Activated CD8-positive, alpha-beta T cell treated with anti-CD3 and anti-CD28 coated beads, Interleukin-2, amount 10 ng/mL, durations not matched to agents 7 days and 5 days (primary cell): ENCODE measurements around the gene SWT1. TPM values are rescaled to one million over a fixed set of nuclear protein-coding genes. Genes with fewer than 3 reads are reported as not detected.
"Not testable (repeated sequence)": the region's sequence is repeated elsewhere in the genome, so short reads cannot be mapped to it uniquely, and the experiment has no call there.

Source experiments
- ATAC-seq: fragments of 150-1000 bp; cut with Tn5 transposase; one replicate; pipeline ENCODE4 v1.10.0; 2021; ENCODE audit warnings: moderate library complexity
- CTCF ChIA-PET: fragments of 350-600 bp; sonication (Branson Sonifier 250); formaldehyde crosslinking; loops from one replicate; lab custom pipeline; 2021; ENCODE audit warnings: antibody characterized with exemption; lab: Charles Lee
- POLR2A ChIA-PET: fragments of 350-600 bp; sonication (Branson Sonifier 250); formaldehyde crosslinking; loops from one replicate; lab custom pipeline; 2021; ENCODE audit warnings: antibody characterized with exemption; lab: Charles Lee
- DNase-seq: peaks from one replicate; pipeline ENCODE4 v3.0.0-alpha.2; 2020
- H3K27ac Mint-ChIP-seq: one replicate; pipeline ENCODE4 v1.8.0; 2021; ENCODE audit warnings: mild to moderate bottlenecking, mixed read lengths
- H3K27me3 Mint-ChIP-seq: one replicate; pipeline ENCODE4 v1.8.0; 2021; ENCODE audit warnings: low read depth, mixed read lengths
- H3K36me3 Mint-ChIP-seq: one replicate; pipeline ENCODE4 v1.8.0; 2021; ENCODE audit warnings: low read depth, mixed read lengths
- H3K4me1 Mint-ChIP-seq: one replicate; pipeline ENCODE4 v1.8.0; 2021; ENCODE audit warnings: low read depth, mixed read lengths
- H3K4me3 Mint-ChIP-seq: one replicate; pipeline ENCODE4 v1.8.0; 2021; ENCODE audit warnings: mild to moderate bottlenecking, mixed read lengths
- H3K9me3 Mint-ChIP-seq: one replicate; pipeline ENCODE4 v1.8.0; 2022; ENCODE audit warnings: mixed read lengths; ENCODE audit not compliant: insufficient read depth
- total RNA-seq, 2 experiments: library from RNA; stranded (reverse); gene quantifications; one replicate each; pipeline ENCODE4 v1.2.3, GENCODE V29; 2021

The SWT1 gene
- total RNA-seq, 2 experiments from 2014 or later = 2.1 to 2.2 TPM

GRCh38 chr1:185251928-185252327 lies 95.0 kb downstream of the SWT1 start:
- H3K27me3 Mint-ChIP-seq = not testable (repeated sequence)

GRCh38 chr1:185252404-185252803 lies 95.4 kb downstream of the SWT1 start:
- CTCF ChIA-PET, H3K27me3 Mint-ChIP-seq, H3K9me3 Mint-ChIP-seq, H3K27ac Mint-ChIP-seq, H3K4me1 Mint-ChIP-seq, H3K36me3 Mint-ChIP-seq, ATAC-seq, H3K4me3 Mint-ChIP-seq, POLR2A ChIA-PET, DNase-seq: not testable (repeated sequence)

More at GRCh38 chr1:185251928-185252327, 95.0 kb downstream of the SWT1 start:
- H3K9me3 Mint-ChIP-seq, POLR2A ChIA-PET, DNase-seq, H3K36me3 Mint-ChIP-seq, CTCF ChIA-PET, H3K4me1 Mint-ChIP-seq, H3K27ac Mint-ChIP-seq, ATAC-seq, H3K4me3 Mint-ChIP-seq: not testable (repeated sequence)

DNA sequence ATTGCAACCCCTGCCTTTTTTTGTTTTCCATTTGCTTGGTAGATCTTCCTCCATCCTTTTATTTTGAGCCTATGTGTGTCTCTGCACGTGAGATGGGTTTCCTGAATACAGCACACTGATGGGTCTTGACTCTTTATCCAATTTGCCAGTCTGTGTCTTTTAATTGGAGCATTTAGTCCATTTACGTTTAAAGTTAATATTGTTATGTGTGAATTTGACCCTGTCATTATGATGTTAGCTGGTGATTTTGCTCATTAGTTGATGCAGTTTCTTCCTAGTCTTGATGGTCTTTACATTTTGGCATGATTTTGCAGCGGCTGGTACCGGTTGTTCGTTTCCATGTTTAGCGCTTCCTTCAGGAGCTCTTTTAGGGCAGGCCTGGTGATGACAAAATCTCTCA lies 98.6 kb downstream of the SWT1 start:
- H3K4me1 Mint-ChIP-seq, H3K27me3 Mint-ChIP-seq, CTCF ChIA-PET, DNase-seq, H3K36me3 Mint-ChIP-seq, H3K9me3 Mint-ChIP-seq, H3K4me3 Mint-ChIP-seq, POLR2A ChIA-PET, ATAC-seq, H3K27ac Mint-ChIP-seq: not testable (repeated sequence)

GRCh38 chr1:185257116-185257949 lies 100.4 kb downstream of the SWT1 start:
- POLR2A ChIA-PET, H3K27ac Mint-ChIP-seq: not testable (repeated sequence)

DNA sequence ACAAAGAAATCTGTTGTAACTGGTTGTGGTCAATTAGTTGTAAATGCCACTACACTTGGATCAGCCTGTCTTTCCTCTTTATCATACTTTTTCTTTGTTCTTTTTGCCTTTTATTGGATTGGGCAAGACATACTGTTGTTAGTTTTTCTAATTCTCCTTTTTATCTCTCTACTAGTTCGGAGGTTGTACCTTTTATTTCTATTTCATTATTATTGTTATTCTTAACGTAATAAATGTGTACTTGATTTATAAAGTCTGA lies 100.9 kb downstream of the SWT1 start:
- Mint-ChIP-seq H3K27me3 (no peaks in the 10 kb centered on the region), H3K27ac (no peak overlapping the region), H3K4me1 (peaks cover 3% of the 10 kb centered on the region), H3K9me3 (no peaks in the 10 kb centered on the region), H3K36me3 (peaks cover 1% of the 10 kb centered on the region), H3K4me3 (no peak overlapping the region)
- ChIA-PET POLR2A (no interaction called here), CTCF (no interaction called here)
- DNase-seq (no peak), ATAC-seq (no peak)

More at GRCh38 chr1:185257116-185257949, 100.4 kb downstream of the SWT1 start:
- CTCF ChIA-PET, ATAC-seq, H3K4me1 Mint-ChIP-seq, H3K9me3 Mint-ChIP-seq, DNase-seq, H3K27me3 Mint-ChIP-seq, H3K36me3 Mint-ChIP-seq: not testable (repeated sequence)
- peak overlapping the region; percentile 42 for H3K4me3 Mint-ChIP-seq

GRCh38 chr1:185258676-185259075 lies 101.7 kb downstream of the SWT1 start:
- H3K36me3 Mint-ChIP-seq = peaks cover 1% of the 10 kb centered on the region
- ChIA-PET POLR2A (no interaction called here), CTCF (no interaction called here)
- H3K27me3 Mint-ChIP-seq = no peaks in the 10 kb centered on the region
- H3K9me3 Mint-ChIP-seq = no peaks in the 10 kb centered on the region
- H3K4me1 Mint-ChIP-seq = peaks cover 3% of the 10 kb centered on the region
- DNase-seq = no peak
- no peak for ATAC-seq
- no peak overlapping the region for H3K4me3 Mint-ChIP-seq
- no peak overlapping the region for H3K27ac Mint-ChIP-seq

DNA sequence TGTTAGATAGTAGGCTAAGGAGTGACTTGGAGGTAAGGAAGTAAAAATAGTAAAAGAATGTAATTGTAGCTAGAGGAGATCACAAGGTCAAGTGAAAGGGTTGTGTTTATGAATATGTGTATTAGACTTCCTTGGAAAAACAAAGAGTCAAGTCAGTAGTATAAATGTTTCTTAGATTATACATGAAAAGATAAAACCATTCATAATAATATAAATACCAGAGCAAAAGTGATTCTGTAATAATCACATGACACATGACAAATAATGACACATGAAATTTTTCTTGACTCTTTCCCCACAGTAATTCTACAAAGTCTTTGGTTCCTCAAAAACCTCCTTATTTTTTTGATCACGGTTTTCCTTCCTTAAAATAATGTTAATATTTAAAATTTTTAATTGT lies 103.6 kb downstream of the SWT1 start:
- peaks cover 3% of the 10 kb centered on the region for H3K4me1 Mint-ChIP-seq
- no peak overlapping the region for H3K27ac Mint-ChIP-seq
- no peaks in the 10 kb centered on the region for H3K9me3 Mint-ChIP-seq
- H3K4me3 Mint-ChIP-seq = no peak overlapping the region
- H3K27me3 Mint-ChIP-seq = no peaks in the 10 kb centered on the region
- CTCF ChIA-PET = no interaction called here
- DNase-seq (no peak), ATAC-seq (no peak)
- POLR2A ChIA-PET = no interaction called here
- H3K36me3 Mint-ChIP-seq = peaks cover 1% of the 10 kb centered on the region

DNA sequence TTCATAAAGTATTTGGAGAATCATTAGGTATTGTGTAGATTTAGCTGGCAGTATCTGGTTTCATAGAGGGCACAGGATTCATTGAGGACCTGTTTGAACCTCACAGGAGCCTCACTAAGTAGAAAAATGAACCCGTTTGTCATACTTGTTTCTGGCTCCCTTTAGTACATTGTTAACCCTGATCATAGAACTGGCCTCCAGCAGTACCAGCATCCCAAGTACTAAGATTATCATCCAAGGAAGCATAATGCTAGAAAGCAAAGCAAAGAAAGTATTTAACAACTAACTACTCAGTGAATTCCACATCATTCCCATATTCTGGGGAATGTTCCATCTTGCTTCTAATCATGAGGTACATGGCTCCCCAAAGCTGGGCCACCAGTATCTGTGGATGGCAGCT lies 105.2 kb downstream of the SWT1 start:
- Mint-ChIP-seq H3K4me3 (no peak overlapping the region), H3K4me1 (no peaks in the 10 kb centered on the region), H3K27ac (no peak overlapping the region), H3K27me3 (no peaks in the 10 kb centered on the region), H3K36me3 (no peaks in the 10 kb centered on the region), H3K9me3 (no peaks in the 10 kb centered on the region)
- POLR2A ChIA-PET = no interaction called here
- no peak for DNase-seq
- CTCF ChIA-PET = no interaction called here
- ATAC-seq = no peak

- H3K27ac Mint-ChIP-seq = no peak overlapping the region
- H3K27me3 Mint-ChIP-seq = no peaks in the 10 kb centered on the region
- ChIA-PET CTCF (interaction anchor here (1.0 kb wide), 2 partner anchors 25 to 333 kb away, joined by 3 read pairs; no protein-coding TSS in a partner anchor), POLR2A (no interaction called here)
- no peaks in the 10 kb centered on the region for H3K4me1 Mint-ChIP-seq
- H3K9me3 Mint-ChIP-seq = no peaks in the 10 kb centered on the region
- no peaks in the 10 kb centered on the region for H3K36me3 Mint-ChIP-seq
- no peak for ATAC-seq
- no peak for DNase-seq
- H3K4me3 Mint-ChIP-seq = no peak overlapping the region
Measured at GRCh38 chr1:185263292-185263691, 106.3 kb downstream of the SWT1 start.

DNA sequence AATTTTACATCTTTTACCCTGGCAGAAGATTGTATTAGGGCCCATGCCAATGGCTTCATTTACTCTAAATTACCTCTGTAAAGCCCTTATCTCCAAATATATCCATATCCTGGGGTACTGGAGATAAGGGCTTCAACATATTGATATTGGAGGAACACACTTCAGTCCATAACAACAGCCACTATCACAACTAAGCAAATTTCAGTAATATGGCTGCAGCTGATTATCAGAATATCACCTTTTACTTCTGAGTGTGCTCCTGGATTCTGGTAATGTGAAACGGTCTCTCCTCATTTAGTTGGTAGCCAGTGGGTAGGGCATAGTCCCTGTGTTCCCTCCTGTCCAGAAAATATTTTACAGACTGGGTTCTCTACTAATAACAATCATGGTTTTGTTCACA lies 106.8 kb downstream of the SWT1 start:
- ATAC-seq (no peak), DNase-seq (no peak)
- Mint-ChIP-seq H3K9me3 (no peaks in the 10 kb centered on the region), H3K36me3 (no peaks in the 10 kb centered on the region), H3K4me1 (no peaks in the 10 kb centered on the region), H3K27me3 (no peaks in the 10 kb centered on the region), H3K27ac (no peak overlapping the region), H3K4me3 (no peak overlapping the region)
- ChIA-PET POLR2A (no interaction called here), CTCF (interaction anchor here (1.0 kb wide), 2 partner anchors 25 to 332 kb away, joined by 3 read pairs; no protein-coding TSS in a partner anchor)

GRCh38 chr1:185265314-185265713 lies 108.3 kb downstream of the SWT1 start:
- Mint-ChIP-seq H3K4me3 (no peak overlapping the region), H3K27me3 (no peaks in the 10 kb centered on the region), H3K36me3 (no peaks in the 10 kb centered on the region), H3K4me1 (no peaks in the 10 kb centered on the region), H3K9me3 (no peaks in the 10 kb centered on the region), H3K27ac (no peak overlapping the region)
- DNase-seq (no peak), ATAC-seq (no peak)
- ChIA-PET CTCF (no interaction called here), POLR2A (no interaction called here)

- ChIA-PET CTCF (interaction anchor here (1.4 to 1.6 kb wide), 2 partner anchors 10 to 402 kb away, joined by 3 to 4 read pairs; no protein-coding TSS in a partner anchor), POLR2A (no interaction called here)
- no peak for ATAC-seq
- Mint-ChIP-seq H3K4me3 (no peak overlapping the region), H3K27ac (no peak overlapping the region), H3K27me3 (no peaks in the 10 kb centered on the region), H3K36me3 (no peaks in the 10 kb centered on the region), H3K4me1 (no peaks in the 10 kb centered on the region), H3K9me3 (no peaks in the 10 kb centered on the region)
- no peak for DNase-seq
Measured at GRCh38 chr1:185267301-185267700, 110.3 kb downstream of the SWT1 start.
